ENCODE measurements around the gene LIMK2. TPM values are rescaled to one million over a fixed set of nuclear protein-coding genes. Genes with fewer than 3 reads are reported as not detected.
"Not testable (repeated sequence)": the region's sequence is repeated elsewhere in the genome, so short reads cannot be mapped to it uniquely, and the experiment has no call there.

Gene LIMK2
- total RNA-seq, 3 donors from 2014 or later: 6.9 to 146 (median 135) TPM

DNA sequence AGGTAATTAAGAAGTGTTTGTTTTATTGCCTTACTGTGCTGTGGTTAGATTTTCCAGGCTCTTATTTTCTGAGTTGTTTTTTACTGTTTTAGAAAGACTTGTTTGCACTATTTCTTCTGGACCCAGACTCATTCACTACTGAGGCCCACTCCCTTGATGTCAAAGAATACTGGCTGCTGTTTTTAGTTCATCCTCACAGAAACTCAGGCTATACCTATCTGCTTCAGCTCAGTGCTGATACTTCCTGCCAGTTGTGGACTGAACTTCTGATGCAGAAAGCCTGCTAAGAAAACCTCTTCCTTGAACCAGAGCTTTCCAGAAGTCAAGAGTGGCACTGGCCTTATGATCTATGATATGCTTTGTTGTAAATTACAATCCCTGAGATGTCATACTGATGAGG is 96.1 kb downstream of the LIMK2 start:
- no peaks in the 10 kb centered on the region for H3K27me3 ChIP-seq
- no peaks in the 10 kb centered on the region for H3K36me3 ChIP-seq
- no peaks in the 10 kb centered on the region for H3K4me1 ChIP-seq
- TF ChIP-seq POLR2AphosphoS5 (IDR thresholded peaks at IDR 0.05) (no peak), POLR2A (IDR thresholded peaks at IDR 0.05) (no peak)
- TF ChIP-seq, protein P1, sequence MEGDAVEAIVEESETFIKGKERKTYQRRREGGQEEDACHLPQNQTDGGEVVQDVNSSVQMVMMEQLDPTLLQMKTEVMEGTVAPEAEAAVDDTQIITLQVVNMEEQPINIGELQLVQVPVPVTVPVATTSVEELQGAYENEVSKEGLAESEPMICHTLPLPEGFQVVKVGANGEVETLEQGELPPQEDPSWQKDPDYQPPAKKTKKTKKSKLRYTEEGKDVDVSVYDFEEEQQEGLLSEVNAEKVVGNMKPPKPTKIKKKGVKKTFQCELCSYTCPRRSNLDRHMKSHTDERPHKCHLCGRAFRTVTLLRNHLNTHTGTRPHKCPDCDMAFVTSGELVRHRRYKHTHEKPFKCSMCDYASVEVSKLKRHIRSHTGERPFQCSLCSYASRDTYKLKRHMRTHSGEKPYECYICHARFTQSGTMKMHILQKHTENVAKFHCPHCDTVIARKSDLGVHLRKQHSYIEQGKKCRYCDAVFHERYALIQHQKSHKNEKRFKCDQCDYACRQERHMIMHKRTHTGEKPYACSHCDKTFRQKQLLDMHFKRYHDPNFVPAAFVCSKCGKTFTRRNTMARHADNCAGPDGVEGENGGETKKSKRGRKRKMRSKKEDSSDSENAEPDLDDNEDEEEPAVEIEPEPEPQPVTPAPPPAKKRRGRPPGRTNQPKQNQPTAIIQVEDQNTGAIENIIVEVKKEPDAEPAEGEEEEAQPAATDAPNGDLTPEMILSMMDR (IDR thresholded peaks at IDR 0.05): no peak
- no peak overlapping the region for H3K27ac ChIP-seq
- DNase-seq (ENCODE audit: low spot score in 2 of 2): no peak
- no peak overlapping the region for H3K4me3 ChIP-seq
- H3K9me3 ChIP-seq: no peaks in the 10 kb centered on the region
- intact Hi-C loops (cut with DNase I; ENCODE audit: low total_unique reads): no loop called here

DNA sequence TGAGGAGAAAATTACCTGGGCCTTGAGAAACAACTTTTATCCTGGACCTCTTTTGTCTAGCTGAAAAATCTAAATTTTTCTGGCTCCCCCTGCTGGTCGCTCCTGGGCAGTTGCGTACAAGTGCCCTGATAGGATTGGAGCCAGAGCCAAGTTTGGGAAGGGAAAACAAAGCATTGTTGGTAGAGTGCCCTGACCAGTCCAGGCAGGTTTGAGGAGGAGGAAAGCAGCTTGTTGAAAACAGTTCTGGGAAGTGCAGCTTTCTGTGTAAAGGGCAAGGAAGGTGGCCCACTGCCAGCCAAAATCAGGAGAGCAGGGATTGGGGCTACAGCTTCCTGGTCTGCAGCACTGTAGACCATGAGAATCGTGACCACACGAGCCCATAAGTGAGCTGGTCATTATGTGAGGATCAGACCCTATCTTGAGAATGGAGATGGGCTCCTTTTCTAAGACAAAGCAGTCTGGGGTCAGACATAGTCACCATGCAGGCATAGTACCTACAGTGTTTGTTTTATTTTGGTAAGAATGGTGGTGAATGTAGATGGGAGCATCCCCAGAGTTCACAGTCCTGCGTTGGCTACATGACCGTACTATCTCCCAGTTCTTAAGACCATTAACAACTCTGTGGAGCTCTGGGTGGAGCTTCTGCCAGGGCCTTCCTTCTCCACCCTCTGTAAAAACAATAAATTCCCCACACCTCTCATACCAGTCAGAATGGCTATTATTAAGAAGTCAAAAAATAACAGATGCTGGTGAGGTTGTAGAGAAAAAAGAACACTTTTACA is 101.5 kb downstream of the LIMK2 start:
- intact Hi-C loops (cut with DNase I; ENCODE audit: low total_unique reads): no loop called here
- peak overlapping the region; percentile 92 to 94 for H3K27ac ChIP-seq

DNA sequence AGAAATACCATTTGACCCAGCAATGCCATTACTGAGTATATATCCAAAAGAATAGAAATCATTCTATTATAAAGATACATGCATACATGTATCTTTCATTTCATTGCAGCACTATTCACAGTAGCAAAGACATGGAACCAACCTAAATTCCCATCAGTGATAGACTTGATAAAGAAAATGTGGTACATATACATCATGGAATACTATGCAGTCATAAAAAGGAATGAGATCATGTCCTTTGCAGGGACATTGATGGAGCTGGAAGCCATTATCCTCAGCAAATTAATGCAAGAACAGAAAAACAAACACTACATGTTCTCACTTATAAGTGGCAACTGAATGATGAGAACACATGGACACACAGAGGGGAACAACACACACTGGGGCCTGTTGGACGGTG is 102.1 kb downstream of the LIMK2 start:
- H3K27me3 ChIP-seq; DNase-seq (ENCODE audit: low spot score in 2 of 2); H3K4me3 ChIP-seq; H3K4me1 ChIP-seq; intact Hi-C loops (cut with DNase I; ENCODE audit: low total_unique reads); H3K36me3 ChIP-seq; H3K9me3 ChIP-seq: not testable (repeated sequence)
- H3K27ac ChIP-seq: peak overlapping the region; percentile 92 to 94

More for the DNA sequence above, 101.5 kb downstream of the LIMK2 start:
- Histone ChIP-seq H3K4me1 (peaks cover 0 to 3% of the 10 kb centered on the region in 2 donors), H3K36me3 (no peaks in the 10 kb centered on the region), H3K4me3 (peak overlapping the region in 1 of 3 donors; percentile 26), H3K27me3 (no peaks in the 10 kb centered on the region), H3K9me3 (no peaks in the 10 kb centered on the region)
- TF ChIP-seq POLR2A (IDR thresholded peaks at IDR 0.05) (peak; percentile 10), POLR2AphosphoS5 (IDR thresholded peaks at IDR 0.05) (peak; percentile 78 to 88 (median 80))
- TF ChIP-seq, protein P1 (IDR thresholded peaks at IDR 0.05): peak; percentile 92 to 96 (median 94)
- peak; percentile 89 to 94 for DNase-seq (ENCODE audit: low spot score in 2 of 2)

DNA sequence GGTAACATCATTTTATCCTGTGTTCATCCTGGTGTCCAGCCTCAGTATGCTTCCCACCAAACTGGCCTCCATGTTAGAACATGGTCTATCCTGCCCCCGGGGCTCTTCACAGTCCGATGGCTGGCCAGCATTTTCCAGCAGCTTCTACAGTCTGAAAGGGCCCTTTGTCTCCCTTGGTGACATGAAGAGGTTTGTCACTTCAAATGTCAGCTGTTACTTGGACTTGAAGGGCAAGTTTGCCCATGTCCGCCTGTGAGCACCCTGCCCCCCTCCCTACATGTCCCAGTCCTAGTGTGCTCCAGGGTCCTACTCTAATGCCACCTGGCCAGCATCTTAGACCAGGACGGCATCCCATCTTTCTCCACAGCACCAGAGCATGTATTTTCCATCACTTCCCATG is 109.3 kb downstream of the LIMK2 start:
- intact Hi-C loops (cut with DNase I; ENCODE audit: low total_unique reads): no loop called here
- H3K4me1 ChIP-seq: no peaks in the 10 kb centered on the region
- no peaks in the 10 kb centered on the region for H3K9me3 ChIP-seq
- H3K27me3 ChIP-seq: no peaks in the 10 kb centered on the region
- H3K27ac ChIP-seq: peak overlapping the region; percentile 50 to 78
- peak in 1 of 2 donors; percentile 32 for DNase-seq (ENCODE audit: low spot score in 2 of 2)
- no peaks in the 10 kb centered on the region for H3K36me3 ChIP-seq
- H3K4me3 ChIP-seq: no peak overlapping the region
- TF ChIP-seq POLR2AphosphoS5 (IDR thresholded peaks at IDR 0.05) (no peak), POLR2A (IDR thresholded peaks at IDR 0.05) (no peak)
- TF ChIP-seq, protein P1 (IDR thresholded peaks at IDR 0.05): no peak

DNA sequence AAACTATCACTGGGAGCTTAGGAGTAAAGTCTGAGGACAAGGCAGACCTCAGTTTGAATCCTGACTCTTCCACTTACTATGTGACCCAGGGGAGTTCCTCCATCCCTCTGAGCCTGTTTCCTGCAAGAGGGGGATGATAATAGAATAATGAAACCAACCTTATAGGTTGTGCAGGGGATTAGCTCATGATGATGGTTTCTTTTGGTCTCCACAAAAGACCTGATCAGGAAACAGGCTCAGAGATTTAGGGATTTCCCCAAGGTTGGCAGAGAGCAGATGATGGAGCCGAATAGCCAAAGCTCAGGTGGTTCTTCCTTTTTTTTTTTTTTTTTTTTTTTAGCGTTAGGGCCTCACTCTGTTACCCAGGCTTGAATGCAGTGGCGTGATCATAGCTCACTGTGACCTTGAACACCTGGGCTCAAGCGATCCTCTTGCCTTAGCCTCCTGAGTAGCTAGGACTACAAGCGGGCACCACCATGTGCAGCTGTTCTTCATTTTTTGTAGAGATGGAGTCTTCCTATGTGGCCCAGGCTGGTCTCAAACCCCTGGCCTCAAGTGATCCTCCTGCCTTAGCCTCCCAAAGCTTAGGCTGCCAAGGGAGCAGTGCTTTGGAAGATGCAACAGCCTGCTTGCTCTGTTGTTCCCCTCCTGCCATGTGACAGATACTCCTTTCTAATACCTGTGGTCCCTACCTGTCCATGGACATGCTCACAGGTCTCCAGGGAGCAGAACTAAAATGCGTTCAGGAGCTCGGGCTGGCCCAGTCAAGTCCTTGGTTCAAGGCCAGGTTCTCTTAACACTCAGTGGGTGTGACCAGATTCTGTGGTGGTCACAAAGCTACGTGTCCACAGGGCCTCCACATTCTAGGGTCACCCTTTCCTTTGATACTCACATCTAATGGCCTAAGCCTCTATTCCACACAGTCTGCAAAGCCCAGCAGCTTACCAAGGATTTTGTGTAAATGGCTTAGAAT is 111.8 kb downstream of the LIMK2 start:
- Histone ChIP-seq H3K27me3 (no peaks in the 10 kb centered on the region), H3K9me3 (no peaks in the 10 kb centered on the region), H3K36me3 (no peaks in the 10 kb centered on the region), H3K4me1 (no peaks in the 10 kb centered on the region), H3K4me3 (no peak overlapping the region), H3K27ac (peak overlapping the region in 1 of 2 donors; percentile 8)
- intact Hi-C loops (cut with DNase I; ENCODE audit: low total_unique reads): no loop called here
- TF ChIP-seq POLR2A (IDR thresholded peaks at IDR 0.05) (no peak), POLR2AphosphoS5 (IDR thresholded peaks at IDR 0.05) (no peak)
- TF ChIP-seq, protein P1 (IDR thresholded peaks at IDR 0.05): no peak
- DNase-seq (ENCODE audit: low spot score in 2 of 2): no peak

Measured in breast epithelium (tissue), 4 donors.